Neural cell (in vitro differentiated cells): ENCODE data around the gene MS4A15. TPM values are rescaled to one million over a fixed set of nuclear protein-coding genes. Genes with fewer than 3 reads are reported as not detected.

Experiments used
- H2AFZ ChIP-seq: fragments of 200-600, 300-800 bp; sonication (generic), shearing (Covaris generic); 2 replicates; pipeline ENCODE4 v1.6.0; 2014; ENCODE audit warnings: low read depth, mild to moderate bottlenecking, antibody characterized with exemption, low read length, moderate library complexity
- H3F3A ChIP-seq: fragments of 200-600 bp; shearing (Covaris generic); 2 replicates; pipeline ENCODE4 v1.6.1; 2016; ENCODE audit warnings: mild to moderate bottlenecking, moderate library complexity, mixed read lengths, antibody characterized with exemption, low read length; ENCODE audit not compliant: insufficient read depth, poor library complexity, severe bottlenecking
- H3K27ac ChIP-seq: fragments of 200-600, 300-800 bp; sonication (generic), shearing (Covaris generic); 2 replicates; pipeline ENCODE4 v1.5.1; 2014; ENCODE audit warnings: mild to moderate bottlenecking, low read length, moderate library complexity
- H3K27me3 ChIP-seq: fragments of 300-800, 200-600 bp; sonication (generic), shearing (Covaris generic); 2 replicates; pipeline ENCODE4 v1.6.0; 2014; ENCODE audit warnings: mild to moderate bottlenecking, low read depth, low read length, moderate library complexity; ENCODE audit not compliant: insufficient read depth
- H3K36me3 ChIP-seq: fragments of 300-800, 200-600 bp; sonication (generic), shearing (Covaris generic); 2 replicates; pipeline ENCODE4 v1.5.1; 2014; ENCODE audit warnings: mild to moderate bottlenecking, antibody characterized with exemption, low read length, moderate library complexity; ENCODE audit not compliant: insufficient read depth
- H3K4me2 ChIP-seq: fragments of 300-800, 200-600 bp; sonication (generic), shearing (Covaris generic); 2 replicates; pipeline ENCODE4 v1.6.0; 2014; ENCODE audit warnings: mild to moderate bottlenecking, low read length
- H3K4me3 ChIP-seq: fragments of 300-800, 200-600 bp; sonication (generic), shearing (Covaris generic); 2 replicates; pipeline ENCODE4 v1.5.1; 2014; ENCODE audit warnings: mild to moderate bottlenecking, low read length, moderate library complexity
- H3K79me2 ChIP-seq: fragments of 200-600 bp; shearing (Covaris generic); replicated peaks from 2 replicates; pipeline ENCODE4 v1.6.0; 2014; ENCODE audit warnings: mild to moderate bottlenecking, low read length, moderate library complexity; ENCODE audit not compliant: insufficient read depth
- H3K9ac ChIP-seq: fragments of 300-800, 200-600 bp; sonication (generic), shearing (Covaris generic); 2 replicates; pipeline ENCODE4 v1.6.1; 2016; ENCODE audit warnings: mild to moderate bottlenecking, low read length, mixed read lengths
- H3K9me2 ChIP-seq: fragments of 200-600 bp; shearing (Covaris generic); 2 replicates; pipeline ENCODE4 v1.6.1; 2016; ENCODE audit warnings: mild to moderate bottlenecking, low read length, mixed read lengths; ENCODE audit not compliant: insufficient read depth
- H3K9me3 ChIP-seq: fragments of 200-600, 300-800 bp; sonication (generic), shearing (Covaris generic); 2 replicates; pipeline ENCODE4 v1.6.1; 2016; ENCODE audit warnings: mild to moderate bottlenecking, mixed run types, low read length, moderate library complexity, mixed read lengths
- H4K20me1 ChIP-seq: fragments of 200-600 bp; shearing (Covaris generic); 2 replicates; pipeline ENCODE4 v1.6.1; 2016; ENCODE audit warnings: mild to moderate bottlenecking, mixed run types; ENCODE audit not compliant: insufficient read depth
- EP300 ChIP-seq: fragments of 450-650 bp; conservative IDR thresholded peaks from 2 replicates; pipeline ENCODE4 v1.6.1; 2014; ENCODE audit warnings: antibody characterized with exemption, mild to moderate bottlenecking, moderate library complexity; ENCODE audit not compliant: poor library complexity, severe bottlenecking
- EZH2 ChIP-seq: fragments of 200-600, 300-800 bp; shearing (Covaris generic), sonication (generic); IDR thresholded peaks from 2 replicates; pipeline ENCODE4 v1.6.1; 2014; ENCODE audit warnings: antibody characterized with exemption, low read length, borderline replicate concordance, mild to moderate bottlenecking; ENCODE audit not compliant: insufficient read depth, poor library complexity, severe bottlenecking
- MXI1 ChIP-seq: fragments of 450-650 bp; conservative IDR thresholded peaks from 2 replicates; pipeline ENCODE4 v1.6.1; 2014; ENCODE audit warnings: antibody characterized with exemption, mild to moderate bottlenecking; ENCODE audit not compliant: poor library complexity, severe bottlenecking
- POLR2AphosphoS5 ChIP-seq: IDR thresholded peaks from 2 replicates; pipeline ENCODE4 v1.6.1; 2012
- RAD21 ChIP-seq: fragments of 450-650 bp; conservative IDR thresholded peaks from 2 replicates; pipeline ENCODE4 v1.6.1; 2014; ENCODE audit warnings: antibody characterized with exemption, mild to moderate bottlenecking, moderate library complexity
- REST ChIP-seq: IDR thresholded peaks from 2 replicates; pipeline ENCODE4 v1.6.1; 2012; ENCODE audit warnings: borderline replicate concordance
- SMC3 ChIP-seq: fragments of 450-650 bp; conservative IDR thresholded peaks from 2 replicates; pipeline ENCODE4 v1.6.1; 2014; ENCODE audit warnings: antibody characterized with exemption, mild to moderate bottlenecking, moderate library complexity; ENCODE audit not compliant: poor library complexity
- TAF1 ChIP-seq: IDR thresholded peaks from 2 replicates; pipeline ENCODE4 v1.6.1; 2012; ENCODE audit warnings: low read depth
- polyA plus RNA-seq: library from polyadenylated mRNA; depleted of rRNA; stranded (reverse); fragments of >200 nt; gene quantifications from 2 replicates; pipeline ENCODE4 v1.2.3, GENCODE V29; 2014
- TF ChIP-seq, protein P1 (sequence below): fragments of 450-650 bp; IDR thresholded peaks from 2 replicates; pipeline ENCODE4 v1.5.1; 2014; ENCODE audit warnings: antibody characterized with exemption, mild to moderate bottlenecking, moderate library complexity; ENCODE audit not compliant: poor library complexity, severe bottlenecking

Gene MS4A15
- polyA plus RNA-seq, 1 donor from 2014 or later: not detected

DNA sequence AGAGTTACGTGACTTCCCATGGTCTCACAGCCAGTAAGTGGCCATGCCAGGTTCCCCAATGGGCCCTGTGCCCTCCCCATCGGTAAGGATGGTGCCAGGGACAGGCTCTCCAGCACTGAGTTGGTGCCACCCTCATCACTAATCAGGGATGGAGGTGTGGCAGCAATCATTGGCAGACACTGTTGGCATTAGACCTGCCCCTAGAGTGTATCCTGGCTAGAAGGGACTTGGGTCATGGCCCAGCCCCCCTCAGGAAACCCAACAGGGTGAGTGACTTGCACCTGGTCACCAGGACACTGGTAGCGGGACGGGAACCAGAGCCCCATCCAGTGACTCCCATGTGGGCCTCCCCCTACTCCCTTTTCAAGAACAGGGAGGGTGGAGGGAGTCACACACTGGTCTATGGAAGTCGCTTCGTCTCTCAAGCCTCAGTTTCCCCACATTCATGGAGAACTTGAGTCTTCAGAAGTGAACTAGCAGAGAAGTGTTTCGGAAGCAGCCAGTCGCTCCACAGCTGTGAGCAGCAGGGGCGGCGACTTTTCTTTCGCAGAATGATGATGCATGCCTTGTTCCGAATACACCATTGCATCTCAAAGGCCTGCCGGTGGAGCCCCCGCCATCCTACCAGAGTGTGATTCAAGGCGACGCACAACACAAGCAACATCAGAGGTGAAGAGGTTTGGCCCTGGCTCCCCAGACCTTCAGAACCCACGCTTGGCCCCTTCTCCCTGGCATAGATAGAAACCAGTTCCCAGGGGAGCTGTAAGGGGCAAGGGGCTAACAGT, 41.4 kb downstream of the MS4A15 start:
- Histone ChIP-seq H3K27ac (no peak overlapping the region), H3K4me3 (no peak overlapping the region), H3F3A (no peaks in the 10 kb centered on the region), H3K9me3 (no peaks in the 10 kb centered on the region), H3K27me3 (no peaks in the 10 kb centered on the region), H2AFZ (no peak overlapping the region), H4K20me1 (no peaks in the 10 kb centered on the region), H3K9ac (no peak overlapping the region), H3K9me2 (no peaks in the 10 kb centered on the region), H3K36me3 (no peaks in the 10 kb centered on the region), H3K4me2 (no peak overlapping the region), H3K79me2 (no peaks in the 10 kb centered on the region)
- TF ChIP-seq, protein P1, sequence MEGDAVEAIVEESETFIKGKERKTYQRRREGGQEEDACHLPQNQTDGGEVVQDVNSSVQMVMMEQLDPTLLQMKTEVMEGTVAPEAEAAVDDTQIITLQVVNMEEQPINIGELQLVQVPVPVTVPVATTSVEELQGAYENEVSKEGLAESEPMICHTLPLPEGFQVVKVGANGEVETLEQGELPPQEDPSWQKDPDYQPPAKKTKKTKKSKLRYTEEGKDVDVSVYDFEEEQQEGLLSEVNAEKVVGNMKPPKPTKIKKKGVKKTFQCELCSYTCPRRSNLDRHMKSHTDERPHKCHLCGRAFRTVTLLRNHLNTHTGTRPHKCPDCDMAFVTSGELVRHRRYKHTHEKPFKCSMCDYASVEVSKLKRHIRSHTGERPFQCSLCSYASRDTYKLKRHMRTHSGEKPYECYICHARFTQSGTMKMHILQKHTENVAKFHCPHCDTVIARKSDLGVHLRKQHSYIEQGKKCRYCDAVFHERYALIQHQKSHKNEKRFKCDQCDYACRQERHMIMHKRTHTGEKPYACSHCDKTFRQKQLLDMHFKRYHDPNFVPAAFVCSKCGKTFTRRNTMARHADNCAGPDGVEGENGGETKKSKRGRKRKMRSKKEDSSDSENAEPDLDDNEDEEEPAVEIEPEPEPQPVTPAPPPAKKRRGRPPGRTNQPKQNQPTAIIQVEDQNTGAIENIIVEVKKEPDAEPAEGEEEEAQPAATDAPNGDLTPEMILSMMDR: no peak
- no peak for TF ChIP-seq EZH2
- no peak for TF ChIP-seq TAF1
- no peak for TF ChIP-seq SMC3
- TF ChIP-seq POLR2AphosphoS5: no peak
- TF ChIP-seq REST: no peak
- no peak for TF ChIP-seq MXI1
- TF ChIP-seq RAD21: no peak
- no peak for TF ChIP-seq EP300

GRCh38 chr11:60798631-60799030, 42.0 kb downstream of the MS4A15 start:
- H3K4me2 ChIP-seq: no peak overlapping the region
- H3K9me2 ChIP-seq: no peaks in the 10 kb centered on the region
- H3K27me3 ChIP-seq: no peaks in the 10 kb centered on the region
- H3K9me3 ChIP-seq: no peaks in the 10 kb centered on the region
- no peak overlapping the region for H3K27ac ChIP-seq
- H2AFZ ChIP-seq: no peak overlapping the region
- TF ChIP-seq MXI1 (no peak), SMC3 (no peak), TAF1 (no peak), RAD21 (no peak), POLR2AphosphoS5 (no peak), EZH2 (no peak), REST (no peak), EP300 (no peak)
- TF ChIP-seq, protein P1: no peak
- H3F3A ChIP-seq: no peaks in the 10 kb centered on the region
- H3K79me2 ChIP-seq: no peaks in the 10 kb centered on the region
- no peaks in the 10 kb centered on the region for H4K20me1 ChIP-seq
- no peak overlapping the region for H3K4me3 ChIP-seq
- no peaks in the 10 kb centered on the region for H3K36me3 ChIP-seq
- H3K9ac ChIP-seq: no peak overlapping the region
